H1 (cell line): Measurements from ENCODE around the gene NT5E.

ENCODE experiments used
- ASH2L ChIP-seq: fragments of 200-600, 300-600 bp; sonication (generic); IDR thresholded peaks from one replicate; pipeline ENCODE4 v1.7.1; 2017; ENCODE audit warnings: low read length
- CTCF ChIP-seq, 3 experiments: IDR thresholded peaks; 1 replicate in 2 of 3; 2 replicates in 1 of 3; pipeline versions ENCODE4 v1.5.1 to v1.6.1; 2011; ENCODE audit warnings: low read length in 3 of 3, mild to moderate bottlenecking in 3 of 3, inconsistent platforms in 2 of 3, low read depth in 1 of 3, moderate library complexity in 1 of 3; ENCODE audit not compliant: insufficient read depth in 1 of 3; ENCODE audit errors: control extremely low read depth in 1 of 3
- E2F6 ChIP-seq: IDR thresholded peaks from 2 replicates; pipeline ENCODE4 v1.6.1; 2012; ENCODE audit warnings: inconsistent platforms
- EP300 ChIP-seq, 2 experiments: IDR thresholded peaks; 1 replicate in 1 of 2; 2 replicates in 1 of 2; pipeline ENCODE4 v1.6.1; 2011 to 2012; ENCODE audit warnings: low read depth in 2 of 2, low read length in 2 of 2, mild to moderate bottlenecking in 2 of 2, borderline replicate concordance in 1 of 2, inconsistent platforms in 1 of 2, moderate library complexity in 1 of 2
- MAFK ChIP-seq: IDR thresholded peaks from 2 replicates; pipeline ENCODE4 v1.6.1; 2012; ENCODE audit warnings: low read depth, mild to moderate bottlenecking, improper control_type of control experiment, low read length
- MAX ChIP-seq: IDR thresholded peaks from 2 replicates; pipeline ENCODE4 v1.6.1; 2012; ENCODE audit warnings: inconsistent platforms
- SIRT6 ChIP-seq: IDR thresholded peaks from one replicate; pipeline ENCODE4 v1.7.1; 2012; ENCODE audit warnings: low read length, inconsistent platforms
- TAF1 ChIP-seq: IDR thresholded peaks from 2 replicates; pipeline ENCODE4 v1.6.1; 2011; ENCODE audit warnings: mild to moderate bottlenecking, low read depth, low read length

GRCh38 chr6:85418059-85418458 is 31.8 kb upstream of the NT5E start:
- TF ChIP-seq CTCF (IDR thresholded peaks at IDR 0.05; ENCODE audit: control extremely low read depth in 1 of 3, insufficient read depth in 1 of 3, low read depth in 1 of 3, low read length in 3 of 3) (no peak), EP300 (IDR thresholded peaks at IDR 0.05; ENCODE audit: borderline replicate concordance in 1 of 2, low read depth in 2 of 2, low read length in 2 of 2) (no peak), E2F6 (no peak), MAFK (no peak), MAX (no peak), TAF1 (no peak), SIRT6 (no peak), ASH2L (no peak)
